SU-DHL-6 (cell line): ENCODE results near the gene PGC.

ENCODE experiments used
- H2AFZ ChIP-seq: fragments of 200-600 bp; sonication (generic); 2 replicates; pipeline ENCODE4 v1.6.1; 2014; ENCODE audit warnings: low read depth, mild to moderate bottlenecking, moderate library complexity, mixed read lengths, antibody characterized with exemption, low read length; ENCODE audit not compliant: severe bottlenecking
- H3F3A ChIP-seq: fragments of 200-600 bp; shearing (Covaris generic); 2 replicates; pipeline ENCODE4 v1.6.0; 2016; ENCODE audit warnings: antibody characterized with exemption, mild to moderate bottlenecking; ENCODE audit not compliant: insufficient read depth
- H3K27ac ChIP-seq: fragments of 200-600 bp; sonication (generic); 2 replicates; pipeline ENCODE4 v1.5.1; 2016; ENCODE audit warnings: low read depth, mild to moderate bottlenecking, low read length, moderate library complexity, mixed read lengths
- H3K27me3 ChIP-seq: fragments of 200-600 bp; sonication (generic), shearing (Covaris generic); 2 replicates; pipeline ENCODE4 v1.6.0; 2014; ENCODE audit warnings: mild to moderate bottlenecking, low read length
- H3K36me3 ChIP-seq: fragments of 200-600 bp; sonication (generic); 2 replicates; pipeline ENCODE4 v1.6.1; 2014; ENCODE audit warnings: mild to moderate bottlenecking, low read length, mixed read lengths
- H3K4me2 ChIP-seq: fragments of 300-600, 200-600 bp; shearing (Covaris generic), sonication (generic); 2 replicates; pipeline ENCODE4 v1.6.0; 2014; ENCODE audit warnings: low read length, low read depth, mild to moderate bottlenecking; ENCODE audit not compliant: poor library complexity, severe bottlenecking
- H3K4me3 ChIP-seq: fragments of 200-600 bp; sonication (generic); 2 replicates; pipeline ENCODE4 v1.5.1; 2014; ENCODE audit warnings: antibody characterized with exemption, low read length, mild to moderate bottlenecking, mixed read lengths; ENCODE audit not compliant: insufficient read depth, poor library complexity, severe bottlenecking
- H3K79me2 ChIP-seq: fragments of 200-600 bp; sonication (generic); 2 replicates; pipeline ENCODE4 v1.6.1; 2014; ENCODE audit warnings: mild to moderate bottlenecking, low read length, moderate library complexity; ENCODE audit not compliant: insufficient read depth
- H3K9ac ChIP-seq: fragments of 200-600 bp; sonication (generic); 2 replicates; pipeline ENCODE4 v1.7.0; 2014; ENCODE audit warnings: mild to moderate bottlenecking, low read length
- H3K9me2 ChIP-seq: fragments of 200-600 bp; sonication (generic); replicated peaks from 2 replicates; pipeline ENCODE4 v1.6.1; 2014; ENCODE audit warnings: low read length; ENCODE audit not compliant: insufficient read depth
- H3K9me3 ChIP-seq: fragments of 200-600 bp; sonication (generic); 2 replicates; pipeline ENCODE4 v1.6.1; 2014; ENCODE audit warnings: low read length, mixed read lengths; ENCODE audit not compliant: insufficient read depth
- H4K20me1 ChIP-seq: fragments of 200-600 bp; sonication (generic); 2 replicates; pipeline ENCODE4 v1.6.1; 2014; ENCODE audit warnings: low read depth, mild to moderate bottlenecking, antibody characterized with exemption, low read length, moderate library complexity, mixed read lengths
- EZH2phosphoT487 ChIP-seq: fragments of 200-600 bp; sonication (generic), shearing (Covaris generic); conservative IDR thresholded peaks from 2 replicates; pipeline ENCODE4 v1.6.1; 2018; ENCODE audit warnings: mild to moderate bottlenecking, antibody characterized with exemption, low read length, moderate library complexity, mixed read lengths
- TF ChIP-seq, protein P1 (sequence below): fragments of 200-600 bp; sonication (generic); IDR thresholded peaks from one replicate; pipeline ENCODE4 v1.5.1; 2017; ENCODE audit warnings: antibody characterized with exemption, mild to moderate bottlenecking, low read length, moderate library complexity; ENCODE audit not compliant: insufficient read depth, poor library complexity, severe bottlenecking

Gene PGC

DNA sequence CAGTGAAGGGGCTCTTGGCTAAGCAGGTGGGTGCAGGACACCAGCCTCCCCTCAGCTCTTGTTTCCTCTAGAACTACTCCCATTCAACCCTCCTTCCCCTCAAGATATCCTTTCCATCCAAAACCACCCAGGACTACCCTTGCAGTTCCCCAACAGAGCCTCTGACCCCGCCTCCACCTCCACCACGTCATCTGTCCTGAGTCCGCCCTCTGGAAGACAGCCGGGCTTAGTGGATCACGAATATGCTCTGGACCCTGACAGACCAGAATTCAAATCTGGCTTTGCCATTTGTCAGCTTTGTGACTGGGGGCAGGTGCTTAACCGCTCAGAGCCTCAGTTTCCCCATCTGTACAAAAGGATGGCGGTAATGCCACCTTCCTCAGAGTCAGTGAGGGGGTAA lies 43.2 kb downstream of the PGC start:
- peak overlapping the region; percentile 93 for H3K27ac ChIP-seq
- no peak overlapping the region for H3K4me3 ChIP-seq

DNA sequence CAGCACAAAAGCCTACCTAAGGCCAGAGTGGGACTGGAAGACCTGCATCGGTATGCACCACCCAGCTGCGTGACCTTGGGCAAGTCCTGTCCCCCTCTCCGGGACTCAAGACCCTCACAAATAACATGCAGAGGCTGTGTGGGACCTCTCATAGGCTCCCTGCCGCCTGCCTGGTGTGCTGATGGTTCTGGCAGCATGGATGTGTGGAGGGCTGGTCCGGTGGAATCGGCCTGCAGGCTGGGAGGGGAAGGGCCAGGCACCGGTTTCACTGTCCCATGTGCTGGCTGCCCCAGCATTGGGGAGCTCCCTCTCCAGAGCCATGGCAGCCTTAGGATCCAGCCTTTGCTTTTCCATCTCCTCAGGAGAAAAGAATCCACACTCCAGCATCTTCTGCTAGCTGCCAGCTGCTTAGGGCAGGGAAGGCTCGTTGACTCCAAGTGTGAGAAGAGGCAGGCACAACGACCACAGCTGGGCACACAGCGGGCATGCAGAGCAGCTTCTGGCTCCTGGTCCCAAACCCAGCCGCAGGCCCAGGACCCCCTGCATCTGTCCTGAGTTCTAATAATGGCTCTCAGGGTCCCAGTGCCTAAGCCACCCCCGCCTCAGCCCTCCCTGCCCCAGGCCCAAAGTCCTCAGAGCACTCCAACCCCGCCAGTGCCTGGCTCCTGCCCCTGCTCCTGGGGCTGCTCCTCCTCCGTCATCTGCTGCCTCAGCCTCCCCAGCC lies 44.3 kb downstream of the PGC start:
- Histone ChIP-seq H3K36me3 (no peaks in the 10 kb centered on the region), H3K9me3 (no peaks in the 10 kb centered on the region), H2AFZ (no peak overlapping the region), H3K9me2 (no peaks in the 10 kb centered on the region), H3K4me3 (no peak overlapping the region), H3K27ac (peak overlapping the region; percentile 93; the same call in 1 of the 2 replicates), H4K20me1 (no peaks in the 10 kb centered on the region), H3K27me3 (no peaks in the 10 kb centered on the region), H3K9ac (no peak overlapping the region), H3F3A (peaks cover 34% of the 10 kb centered on the region), H3K79me2 (peaks cover 83% of the 10 kb centered on the region), H3K4me2 (no peak overlapping the region)
- TF ChIP-seq EZH2phosphoT487 = no peak
- TF ChIP-seq, protein P1, sequence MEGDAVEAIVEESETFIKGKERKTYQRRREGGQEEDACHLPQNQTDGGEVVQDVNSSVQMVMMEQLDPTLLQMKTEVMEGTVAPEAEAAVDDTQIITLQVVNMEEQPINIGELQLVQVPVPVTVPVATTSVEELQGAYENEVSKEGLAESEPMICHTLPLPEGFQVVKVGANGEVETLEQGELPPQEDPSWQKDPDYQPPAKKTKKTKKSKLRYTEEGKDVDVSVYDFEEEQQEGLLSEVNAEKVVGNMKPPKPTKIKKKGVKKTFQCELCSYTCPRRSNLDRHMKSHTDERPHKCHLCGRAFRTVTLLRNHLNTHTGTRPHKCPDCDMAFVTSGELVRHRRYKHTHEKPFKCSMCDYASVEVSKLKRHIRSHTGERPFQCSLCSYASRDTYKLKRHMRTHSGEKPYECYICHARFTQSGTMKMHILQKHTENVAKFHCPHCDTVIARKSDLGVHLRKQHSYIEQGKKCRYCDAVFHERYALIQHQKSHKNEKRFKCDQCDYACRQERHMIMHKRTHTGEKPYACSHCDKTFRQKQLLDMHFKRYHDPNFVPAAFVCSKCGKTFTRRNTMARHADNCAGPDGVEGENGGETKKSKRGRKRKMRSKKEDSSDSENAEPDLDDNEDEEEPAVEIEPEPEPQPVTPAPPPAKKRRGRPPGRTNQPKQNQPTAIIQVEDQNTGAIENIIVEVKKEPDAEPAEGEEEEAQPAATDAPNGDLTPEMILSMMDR = no peak

More for the DNA sequence above, 43.2 kb downstream of the PGC start:
- Histone ChIP-seq H3K9me2 (no peaks in the 10 kb centered on the region), H3K9ac (peak overlapping the region; percentile 69), H3F3A (peaks cover 45% of the 10 kb centered on the region), H4K20me1 (no peaks in the 10 kb centered on the region), H3K4me2 (peak overlapping the region; percentile 79), H3K79me2 (peaks cover 72% of the 10 kb centered on the region), H3K36me3 (no peaks in the 10 kb centered on the region), H3K27me3 (no peaks in the 10 kb centered on the region), H2AFZ (no peak overlapping the region), H3K9me3 (no peaks in the 10 kb centered on the region)
- no peak for TF ChIP-seq EZH2phosphoT487
- TF ChIP-seq, protein P1 = no peak

DNA sequence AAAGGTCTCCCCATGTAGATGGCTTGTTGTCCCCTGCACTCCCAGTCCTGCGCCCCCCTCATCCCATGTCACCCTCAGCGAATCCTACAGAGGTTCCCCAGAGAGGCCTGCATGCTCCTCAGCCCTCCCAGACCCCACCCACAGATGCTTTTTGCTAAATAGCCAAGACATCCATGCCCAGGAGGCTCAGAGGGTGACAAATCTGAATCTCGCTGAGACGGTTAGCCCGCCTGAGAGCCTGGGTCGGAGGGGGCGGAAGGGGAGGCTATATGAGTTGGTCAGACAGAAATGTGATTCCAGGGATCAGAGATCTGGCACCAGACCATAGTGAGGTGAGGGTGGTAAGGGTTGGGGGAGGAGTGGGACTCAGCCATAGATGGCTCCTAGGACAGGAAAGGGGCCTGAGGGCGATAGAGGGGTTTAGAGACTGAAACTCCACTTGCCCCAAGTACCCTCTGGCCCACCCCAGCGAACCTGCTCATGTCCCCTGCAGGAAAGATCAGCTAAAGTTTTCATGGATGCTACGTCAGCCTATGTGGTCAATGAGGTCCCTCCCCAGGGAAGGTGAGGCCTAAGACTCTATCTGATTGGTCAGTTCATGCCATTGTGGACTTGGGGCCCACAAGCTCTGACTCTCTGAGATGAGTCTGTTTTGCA lies 45.0 kb downstream of the PGC start:
- Histone ChIP-seq H3F3A (peaks cover 32% of the 10 kb centered on the region), H3K36me3 (no peaks in the 10 kb centered on the region), H4K20me1 (0 out of 2 replicates have a peak, but pooled peaks cover 4% of the 10 kb centered on the region), H3K4me3 (no peak overlapping the region), H3K9me2 (no peaks in the 10 kb centered on the region), H2AFZ (no peak overlapping the region), H3K27me3 (no peaks in the 10 kb centered on the region), H3K4me2 (no peak overlapping the region), H3K79me2 (peaks cover 85% of the 10 kb centered on the region), H3K27ac (no peak overlapping the region), H3K9me3 (no peaks in the 10 kb centered on the region), H3K9ac (no peak overlapping the region)
- TF ChIP-seq EZH2phosphoT487 = no peak
- TF ChIP-seq, protein P1 = no peak
